Fibroblast of the aortic adventitia (primary cell): ENCODE results near the gene ERC1. TPM values are rescaled to one million over a fixed set of nuclear protein-coding genes. Genes with fewer than 3 reads are reported as not detected.

ENCODE experiments used
- DNase-seq: peaks from one replicate; pipeline ENCODE4 v3.0.0-alpha.2; 2010; ENCODE audit warnings: low read depth
- H3K4me3 ChIP-seq: 2 replicates; pipeline ENCODE4 v1.5.1; 2011; ENCODE audit warnings: low read depth, mild to moderate bottlenecking, control low read depth, low read length, moderate library complexity
- CTCF ChIP-seq: IDR thresholded peaks from 2 replicates; pipeline ENCODE4 v1.5.1; 2011; ENCODE audit warnings: mild to moderate bottlenecking, low read length, control low read depth, inconsistent platforms; ENCODE audit not compliant: insufficient read depth
- total RNA-seq: library from RNA; depleted of rRNA; stranded (reverse); fragments of >200 nt; gene quantifications from 2 replicates; pipeline ENCODE4 v1.2.3, GENCODE V29; 2012; ENCODE audit warnings: low replicate concordance

Gene ERC1
- total RNA-seq, 1 donor: 50.9 TPM

GRCh38 chr12:1078002-1078401, 87.0 kb downstream of the ERC1 start:
- no peak overlapping the region for H3K4me3 ChIP-seq
- no peak for DNase-seq
- no peak for TF ChIP-seq CTCF

GRCh38 chr12:1080520-1081223, 89.6 kb downstream of the ERC1 start:
- DNase-seq: no peak
- H3K4me3 ChIP-seq: no peak overlapping the region
- no peak for TF ChIP-seq CTCF

- peak; percentile 80 for DNase-seq
- TF ChIP-seq CTCF: no peak
- peak overlapping the region; percentile 32 for H3K4me3 ChIP-seq
These were observed 92.3 kb downstream of the ERC1 start for GRCh38 chr12:1083151-1083888.

- peak; percentile 92 for DNase-seq
- no peak for TF ChIP-seq CTCF
- no peak overlapping the region for H3K4me3 ChIP-seq
These were observed 92.9 kb downstream of the ERC1 start for GRCh38 chr12:1083889-1084262.

- DNase-seq: no peak
- no peak for TF ChIP-seq CTCF
- H3K4me3 ChIP-seq: no peak overlapping the region
These were observed 100.3 kb downstream of the ERC1 start for GRCh38 chr12:1091350-1091749.

- DNase-seq: peak; percentile 79
- peak; percentile 90 for TF ChIP-seq CTCF
- no peak overlapping the region for H3K4me3 ChIP-seq
These were observed 102.2 kb downstream of the ERC1 start for GRCh38 chr12:1093166-1093751.
